PC-9 (cell line): ENCODE measurements around the gene AP1G2. TPM values are rescaled to one million over a fixed set of nuclear protein-coding genes. Genes with fewer than 3 reads are reported as not detected.

Experiments used
- BruUV-seq: library from RNA; stranded (reverse); fragments of 400-500 nt; replicated peaks from 2 replicates; lab custom pipeline; 2021; lab: Mats Ljungman, UMichigan
- CTCF ChIA-PET: fragments of 300-600 bp; sonication (Branson Sonifier 250); formaldehyde crosslinking; loops from one replicate; lab custom pipeline; 2022; ENCODE audit warnings: antibody characterized with exemption; lab: Charles Lee
- POLR2A ChIA-PET: fragments of 300-600 bp; sonication (Branson Sonifier 250); formaldehyde crosslinking; loops from one replicate; lab custom pipeline; 2022; ENCODE audit warnings: antibody characterized with exemption; ENCODE audit not compliant: unreplicated experiment; lab: Charles Lee
- DNase-seq, 2 experiments: peaks; one replicate each; pipeline versions ENCODE4 v3.0.0 to v3.0.0-alpha.2; 2015 to 2022; ENCODE audit warnings: mixed read lengths in 1 of 2
- H2AFZ ChIP-seq: fragments of 200-600 bp; sonication (generic); 2 replicates; pipeline ENCODE4 v1.8.1; 2017; ENCODE audit warnings: antibody characterized with exemption
- H3F3A ChIP-seq: fragments of 200-600 bp; sonication (generic); 2 replicates; pipeline ENCODE4 v1.8.1; 2017; ENCODE audit warnings: antibody characterized with exemption, mild to moderate bottlenecking, low read depth; ENCODE audit not compliant: insufficient read depth
- H3K27ac ChIP-seq: fragments of 200-600 bp; sonication (generic); 2 replicates; pipeline ENCODE4 v1.6.1; 2016; ENCODE audit warnings: mixed run types
- H3K27me3 ChIP-seq: fragments of 200-600 bp; sonication (generic); 2 replicates; pipeline ENCODE4 v1.6.1; 2016; ENCODE audit warnings: low read depth, mixed run types; ENCODE audit not compliant: insufficient read depth
- H3K36me3 ChIP-seq: fragments of 200-600 bp; sonication (generic); 2 replicates; pipeline ENCODE4 v1.6.1; 2016; ENCODE audit warnings: low read depth, mixed run types
- H3K4me1 ChIP-seq: fragments of 200-600 bp; sonication (generic); replicated peaks from 2 replicates; pipeline ENCODE4 v1.6.1; 2016; ENCODE audit warnings: mixed run types; ENCODE audit not compliant: insufficient read depth
- H3K4me2 ChIP-seq: fragments of 200-600 bp; sonication (generic); 2 replicates; pipeline ENCODE4 v1.6.1; 2017; ENCODE audit warnings: mixed run types
- H3K4me3 ChIP-seq: fragments of 200-600 bp; sonication (generic); 2 replicates; pipeline ENCODE4 v1.6.1; 2016; ENCODE audit warnings: mixed run types
- H3K79me2 ChIP-seq: fragments of 200-600 bp; sonication (generic); 2 replicates; pipeline ENCODE4 v1.6.1; 2017; ENCODE audit warnings: low read depth, mixed run types
- H3K9me2 ChIP-seq: fragments of 200-600 bp; sonication (generic); 2 replicates; pipeline ENCODE4 v1.8.1; 2017; ENCODE audit warnings: mild to moderate bottlenecking; ENCODE audit not compliant: insufficient read depth
- H3K9me3 ChIP-seq: fragments of 200-600 bp; sonication (generic); 2 replicates; pipeline ENCODE4 v1.8.1; 2016; ENCODE audit warnings: low read depth; ENCODE audit not compliant: insufficient read depth
- H4K20me1 ChIP-seq: fragments of 200-600 bp; sonication (generic); 2 replicates; pipeline ENCODE4 v1.8.1; 2017; ENCODE audit not compliant: insufficient read depth
- EZH2 ChIP-seq: fragments of 200-600 bp; sonication (generic); IDR thresholded peaks from 2 replicates; pipeline ENCODE4 v1.8.0; 2017; ENCODE audit warnings: antibody characterized with exemption, low read depth
- intact Hi-C: fragments of 100-400 bp; cut with micrococcal nuclease; formaldehyde crosslinking; loops from one replicate; pipeline ENCODE4 v1.10.0; 2022; ENCODE audit not compliant: unreplicated experiment
- total RNA-seq: library from RNA; stranded (reverse); gene quantifications from 2 replicates; pipeline ENCODE4 v1.2.3, GENCODE V29; 2021
- TF ChIP-seq, protein P1 (sequence below): fragments of 200-600 bp; sonication (generic); conservative IDR thresholded peaks from 2 replicates; pipeline ENCODE4 v1.6.1; 2017; ENCODE audit warnings: mixed run types, antibody characterized with exemption, mild to moderate bottlenecking, moderate library complexity

The AP1G2 gene
- total RNA-seq, 1 experiment from 2014 or later, result 128 TPM

- no peaks in the 10 kb centered on the region for H3K36me3 ChIP-seq
- H3K27ac ChIP-seq, result no peak overlapping the region
- H4K20me1 ChIP-seq, result no peaks in the 10 kb centered on the region
- H3K4me2 ChIP-seq, result no peak overlapping the region
- no TSS peak for BruUV-seq
- intact Hi-C loops, result no loop called here
- no peaks in the 10 kb centered on the region for H3F3A ChIP-seq
- ChIA-PET CTCF (no interaction called here), POLR2A (no interaction called here)
- H3K27me3 ChIP-seq, result no peaks in the 10 kb centered on the region
- H3K9me3 ChIP-seq, result no peaks in the 10 kb centered on the region
- no peak overlapping the region for H3K4me3 ChIP-seq
- H3K79me2 ChIP-seq, result no peaks in the 10 kb centered on the region
- no peaks in the 10 kb centered on the region for H3K9me2 ChIP-seq
- no peaks in the 10 kb centered on the region for H3K4me1 ChIP-seq
- no peak overlapping the region for H2AFZ ChIP-seq
- DNase-seq, result no peak
- no peak for TF ChIP-seq EZH2
- TF ChIP-seq, protein P1, sequence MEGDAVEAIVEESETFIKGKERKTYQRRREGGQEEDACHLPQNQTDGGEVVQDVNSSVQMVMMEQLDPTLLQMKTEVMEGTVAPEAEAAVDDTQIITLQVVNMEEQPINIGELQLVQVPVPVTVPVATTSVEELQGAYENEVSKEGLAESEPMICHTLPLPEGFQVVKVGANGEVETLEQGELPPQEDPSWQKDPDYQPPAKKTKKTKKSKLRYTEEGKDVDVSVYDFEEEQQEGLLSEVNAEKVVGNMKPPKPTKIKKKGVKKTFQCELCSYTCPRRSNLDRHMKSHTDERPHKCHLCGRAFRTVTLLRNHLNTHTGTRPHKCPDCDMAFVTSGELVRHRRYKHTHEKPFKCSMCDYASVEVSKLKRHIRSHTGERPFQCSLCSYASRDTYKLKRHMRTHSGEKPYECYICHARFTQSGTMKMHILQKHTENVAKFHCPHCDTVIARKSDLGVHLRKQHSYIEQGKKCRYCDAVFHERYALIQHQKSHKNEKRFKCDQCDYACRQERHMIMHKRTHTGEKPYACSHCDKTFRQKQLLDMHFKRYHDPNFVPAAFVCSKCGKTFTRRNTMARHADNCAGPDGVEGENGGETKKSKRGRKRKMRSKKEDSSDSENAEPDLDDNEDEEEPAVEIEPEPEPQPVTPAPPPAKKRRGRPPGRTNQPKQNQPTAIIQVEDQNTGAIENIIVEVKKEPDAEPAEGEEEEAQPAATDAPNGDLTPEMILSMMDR, result no peak
Observed at GRCh38 chr14:23579739-23580138, 12.1 kb upstream of the AP1G2 start.

DNA sequence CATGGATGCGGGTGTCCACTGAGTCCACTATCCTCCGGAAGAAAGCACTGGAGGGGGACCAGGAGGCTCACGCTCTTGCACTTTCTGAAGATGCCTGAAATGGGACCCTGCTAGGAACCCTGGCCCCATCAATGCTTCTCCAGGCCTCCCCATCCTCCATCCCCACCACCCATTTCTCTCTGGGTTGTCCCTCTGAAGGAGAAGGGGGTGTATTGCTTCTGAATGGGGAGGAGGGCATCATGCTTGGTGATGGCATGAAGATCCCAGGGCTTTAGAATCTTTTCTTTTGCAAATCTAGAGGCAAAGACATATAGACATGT is 11.7 kb upstream of the AP1G2 start:
- Histone ChIP-seq H3K9me3 (no peaks in the 10 kb centered on the region), H3K4me2 (no peak overlapping the region), H3K4me3 (no peak overlapping the region), H3K27ac (no peak overlapping the region), H3K9me2 (no peaks in the 10 kb centered on the region), H3K4me1 (no peaks in the 10 kb centered on the region), H3K79me2 (no peaks in the 10 kb centered on the region), H2AFZ (no peak overlapping the region), H3F3A (no peaks in the 10 kb centered on the region), H4K20me1 (no peaks in the 10 kb centered on the region), H3K27me3 (no peaks in the 10 kb centered on the region), H3K36me3 (no peaks in the 10 kb centered on the region)
- ChIA-PET CTCF (interaction anchor here (0.7 kb wide), 1 partner anchor 280 kb away, joined by 3 read pairs; no protein-coding TSS in a partner anchor), POLR2A (no interaction called here)
- intact Hi-C loops, result no loop called here
- BruUV-seq, result no TSS peak
- TF ChIP-seq, protein P1, result no peak
- TF ChIP-seq EZH2, result no peak
- DNase-seq, result no peak

DNA sequence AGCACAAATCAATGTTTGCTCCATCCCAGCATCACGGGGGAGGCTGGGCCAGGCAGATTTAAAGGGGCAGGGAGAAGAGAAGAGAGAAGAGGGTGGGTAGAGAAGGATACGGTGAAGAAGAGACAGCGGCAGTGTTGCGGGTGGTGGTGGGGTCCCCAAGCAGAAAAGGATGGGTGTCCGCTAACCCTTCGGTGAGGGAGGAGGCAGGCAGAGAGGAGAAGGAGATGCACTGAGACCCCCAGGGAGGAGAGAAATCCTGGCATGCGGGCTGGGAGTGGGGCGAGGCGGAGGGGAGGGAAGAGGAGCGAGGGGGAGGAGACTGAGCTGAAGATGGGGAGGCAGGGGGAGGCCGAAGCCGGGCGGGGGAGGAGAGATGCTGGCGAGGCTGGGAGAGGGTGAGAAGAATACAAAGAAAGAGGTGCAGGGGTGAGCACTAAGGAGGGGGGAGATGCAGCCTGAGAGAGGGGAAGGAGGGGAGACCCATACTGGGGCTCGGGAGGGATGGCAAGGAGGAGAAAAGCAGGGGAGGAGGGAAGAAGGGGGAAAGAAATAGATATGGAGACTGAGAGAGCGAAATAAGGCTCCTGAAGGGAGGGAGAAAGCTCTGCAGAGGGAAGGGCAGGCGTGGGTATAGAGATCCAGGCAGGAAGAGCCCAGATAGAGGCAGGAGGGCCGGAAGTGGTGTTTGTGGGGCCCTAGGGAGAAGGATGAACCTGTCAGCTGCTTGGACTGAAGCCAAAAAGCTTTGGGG is 11.1 kb upstream of the AP1G2 start, which contains the start of gene JPH4:
Gene JPH4 (minus strand): TSS at position 231 of the 751 bp plus-strand sequence. CDS start 1,337 bp downstream, outside the sequence.
- Histone ChIP-seq H3K27me3 (no peaks in the 10 kb centered on the region), H3K4me3 (no peak within 1 kb of the TSS), H4K20me1 (no peaks in the 10 kb centered on the region), H3K4me1 (no peaks in the 10 kb centered on the region), H3K27ac (no peak within 1 kb of the TSS), H3K79me2 (no peaks in the 10 kb centered on the region), H3K9me2 (no peaks in the 10 kb centered on the region), H3F3A (no peaks in the 10 kb centered on the region), H3K4me2 (no peak within 1 kb of the TSS), H2AFZ (no peak within 1 kb of the TSS), H3K36me3 (no peaks in the 10 kb centered on the region), H3K9me3 (no peaks in the 10 kb centered on the region)
- CTCF ChIA-PET, result interaction anchor here (0.7 kb wide), 1 partner anchor 280 kb away, joined by 3 read pairs; no protein-coding TSS in a partner anchor
- no TSS peak for BruUV-seq
- intact Hi-C loops, result no loop called here
- no peak for DNase-seq
- TF ChIP-seq, protein P1, result no peak
- TF ChIP-seq EZH2, result no peak
- POLR2A ChIA-PET, result no interaction called here
